Activated naive CD8-positive, alpha-beta T cell treated with anti-CD3 and anti-CD28 coated beads, Interleukin-2, amount 50 U/mL, for 16 hours (primary cell): ENCODE measurements around the gene KCNQ5.
"Not testable (repeated sequence)": the region's sequence is repeated elsewhere in the genome, so short reads cannot be mapped to it uniquely, and the experiment has no call there.

Source experiments
- DNase-seq: peaks from one replicate; pipeline ENCODE4 v3.0.0-alpha.2; 2020; ENCODE audit warnings: low read depth, low spot score

KCNQ5 gene

DNA sequence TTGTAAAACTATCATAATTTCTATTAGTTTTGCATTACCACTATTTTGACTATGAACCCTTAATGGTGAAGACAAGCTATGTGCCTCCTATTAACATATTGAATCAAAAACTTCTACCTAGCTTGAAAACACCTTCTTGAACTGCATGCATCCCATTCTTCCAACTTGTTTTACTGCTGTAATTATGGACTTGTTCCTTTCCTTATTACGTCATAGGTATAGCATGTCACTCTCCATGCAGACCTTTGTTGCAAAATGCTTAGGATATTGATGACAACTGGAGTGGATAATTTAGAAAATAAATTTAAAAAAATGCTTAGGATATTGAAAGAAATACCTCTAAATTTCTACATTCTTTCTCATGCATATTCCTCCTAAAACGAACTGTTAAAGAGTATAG is 219.3 kb downstream of the KCNQ5 start:
- DNase-seq, result no peak

DNA sequence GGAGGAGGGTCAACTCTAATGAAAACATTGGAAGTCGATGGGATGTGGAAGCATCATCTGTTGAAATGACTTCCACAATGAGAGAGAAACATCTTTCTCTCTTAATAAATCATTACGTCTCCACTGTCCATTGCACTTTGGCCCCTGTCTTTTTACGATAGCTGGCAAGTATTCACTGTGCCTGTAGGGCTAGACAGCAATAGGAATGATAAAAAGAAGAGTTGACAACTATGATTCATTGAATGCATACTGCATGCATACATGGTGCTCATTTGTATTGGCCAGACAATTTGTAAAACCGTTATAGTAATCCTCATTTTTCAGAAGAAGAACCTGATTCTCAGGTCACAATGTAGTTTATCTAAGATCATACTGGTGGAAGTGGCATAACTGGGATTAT is 220.3 kb downstream of the KCNQ5 start:
- DNase-seq, result no peak

DNA sequence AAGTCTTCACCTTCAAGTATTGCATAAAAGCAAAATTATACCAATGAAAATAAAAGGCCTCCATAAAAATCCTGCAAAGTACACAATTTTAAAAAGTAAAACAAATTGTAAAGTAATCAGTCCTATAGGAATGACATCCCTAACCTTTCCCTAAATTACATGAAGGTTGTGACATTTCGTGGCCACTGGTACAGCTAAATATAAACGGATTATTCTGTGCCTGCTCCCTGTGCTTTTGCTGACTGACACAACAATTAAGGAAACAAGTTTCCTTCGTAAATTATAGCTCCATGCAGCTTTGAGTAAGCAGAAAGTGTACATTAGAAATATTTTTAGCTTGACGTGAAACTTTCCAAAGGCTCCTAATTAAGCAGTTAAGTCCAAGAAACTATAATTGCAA is 222.8 kb downstream of the KCNQ5 start:
- DNase-seq, result no peak

- no peak for DNase-seq
These were observed 227.5 kb downstream of the KCNQ5 start for GRCh38 chr6:72849346-72849745.

DNA sequence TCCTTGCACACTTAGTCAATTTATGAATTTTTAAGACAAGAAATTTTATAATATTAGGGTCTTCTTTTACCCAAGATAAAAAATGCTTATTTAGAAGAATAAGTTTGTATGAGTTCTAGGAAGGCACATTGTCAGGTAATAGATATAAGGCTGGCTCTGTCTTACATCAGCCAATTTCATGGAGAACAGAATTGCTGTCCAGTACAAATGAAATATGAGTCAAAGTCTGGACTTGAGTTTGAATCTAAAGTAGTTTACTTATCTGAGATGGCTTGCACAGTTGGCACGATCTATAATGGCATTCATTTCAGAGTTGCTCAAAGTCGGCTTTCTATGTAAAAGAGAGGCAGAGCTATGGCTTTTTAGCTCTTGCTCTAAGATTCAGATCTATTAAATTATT is 228.2 kb downstream of the KCNQ5 start:
- no peak for DNase-seq

GRCh38 chr6:72850469-72850868 is 228.6 kb downstream of the KCNQ5 start:
- no peak for DNase-seq

- DNase-seq, result no peak
These were observed 233.6 kb downstream of the KCNQ5 start for GRCh38 chr6:72855471-72855870.

GRCh38 chr6:72856801-72857200 is 234.9 kb downstream of the KCNQ5 start:
- DNase-seq, result no peak

GRCh38 chr6:72857791-72858585 is 236.1 kb downstream of the KCNQ5 start:
- DNase-seq, result no peak

DNA sequence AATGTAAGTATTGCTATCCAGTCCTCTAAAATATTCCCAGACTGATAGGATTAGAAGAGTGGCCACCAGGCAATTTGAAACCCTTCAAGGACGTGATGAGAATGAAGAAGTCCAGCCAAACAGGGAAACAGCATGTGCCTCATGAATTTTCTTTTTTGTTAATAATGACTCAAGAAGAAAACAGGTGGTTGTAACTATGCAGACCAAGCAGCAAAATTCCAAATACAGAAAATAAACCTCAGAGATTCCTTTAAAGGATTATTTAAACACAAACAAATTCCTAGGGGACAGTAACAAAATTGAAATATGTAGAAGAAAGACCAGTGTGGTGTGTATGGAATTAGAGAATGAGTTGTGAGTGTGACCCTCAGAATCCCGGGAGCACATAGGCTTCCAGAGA is 239.2 kb downstream of the KCNQ5 start:
- no peak for DNase-seq

GRCh38 chr6:72861935-72862432 is 240.1 kb downstream of the KCNQ5 start:
- DNase-seq, result no peak

- no peak for DNase-seq
These were observed 241.3 kb downstream of the KCNQ5 start for GRCh38 chr6:72863131-72863530.

DNA sequence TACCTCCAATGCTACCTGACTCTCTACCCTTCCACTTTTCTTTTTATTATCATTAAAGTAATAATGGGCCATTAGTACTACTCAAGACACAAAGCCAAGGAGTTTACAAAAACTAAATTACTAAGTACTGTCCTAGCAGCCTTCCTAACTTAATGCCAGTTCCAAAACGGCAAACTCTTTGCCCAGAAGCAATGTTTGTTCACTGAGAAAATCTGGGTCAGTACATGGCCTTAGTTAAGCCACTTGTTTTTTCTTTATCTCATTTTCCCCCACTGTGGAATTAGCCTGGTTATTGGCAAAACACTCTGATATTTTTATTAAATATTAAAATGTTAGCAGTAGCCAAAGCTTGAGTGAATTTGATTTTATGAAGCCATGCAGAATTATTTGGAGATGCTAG is 242.4 kb downstream of the KCNQ5 start:
- no peak for DNase-seq

- no peak for DNase-seq
These were observed 242.9 kb downstream of the KCNQ5 start for GRCh38 chr6:72864799-72865198.

- DNase-seq, result no peak
These were observed 243.6 kb downstream of the KCNQ5 start for GRCh38 chr6:72865467-72865866.

- no peak for DNase-seq
These were observed 247.8 kb downstream of the KCNQ5 start for GRCh38 chr6:72869621-72870020.

GRCh38 chr6:72873433-72873832 is 251.6 kb downstream of the KCNQ5 start:
- no peak for DNase-seq

GRCh38 chr6:72876256-72876655 is 254.4 kb downstream of the KCNQ5 start:
- DNase-seq, result no peak

DNA sequence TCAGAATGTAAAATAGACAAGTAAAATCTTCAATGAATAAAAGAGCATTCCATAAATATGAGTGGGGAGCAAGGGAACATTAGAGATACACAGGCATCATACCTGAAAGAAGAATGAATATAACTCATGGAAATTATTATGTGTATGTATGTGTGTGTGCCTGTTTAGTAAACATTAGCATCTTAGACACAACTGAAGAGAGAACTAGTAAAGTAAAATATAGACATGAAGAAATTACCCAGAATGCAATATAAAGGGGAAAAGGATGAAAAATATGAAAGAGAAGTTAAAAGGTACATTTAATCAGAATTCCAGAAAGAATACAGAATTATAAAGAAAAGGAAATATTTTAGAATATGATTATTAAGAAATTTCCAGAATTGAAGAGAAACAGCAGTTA is 264.3 kb downstream of the KCNQ5 start:
- no peak for DNase-seq

GRCh38 chr6:72890233-72890632 is 268.4 kb downstream of the KCNQ5 start:
- DNase-seq, result no peak

DNA sequence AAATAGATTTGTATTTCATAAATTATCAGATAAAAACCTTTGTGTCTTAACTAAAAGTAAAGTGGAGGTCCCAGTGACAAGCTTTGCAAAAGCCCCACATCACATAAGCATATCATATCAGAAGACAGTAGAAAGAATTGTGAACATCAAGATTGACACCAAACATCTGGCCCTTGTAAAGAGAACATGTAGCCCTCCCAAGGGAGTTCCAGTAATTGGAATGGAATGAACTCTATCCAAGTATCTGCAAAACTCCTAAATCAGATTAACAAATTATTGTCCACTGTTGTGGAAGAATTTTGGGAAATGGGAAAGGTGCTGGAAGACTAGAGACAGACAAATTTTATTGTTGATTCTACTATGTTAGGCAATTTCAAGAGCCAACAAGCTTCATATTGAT is 268.8 kb downstream of the KCNQ5 start:
- no peak for DNase-seq

- no peak for DNase-seq
These were observed 271.0 kb downstream of the KCNQ5 start for GRCh38 chr6:72892901-72893300.

GRCh38 chr6:72894091-72894490 is 272.2 kb downstream of the KCNQ5 start:
- no peak for DNase-seq

- DNase-seq, result not testable (repeated sequence)
These were observed 276.4 kb downstream of the KCNQ5 start for GRCh38 chr6:72898313-72898712.
